GM19467 (cell line): ENCODE results near the gene DNHD1.

Experiments
- ATAC-seq: cut with Tn5 transposase; IDR thresholded peaks from one replicate; pipeline ENCODE4 v1.9.1; 2021; ENCODE audit warnings: mild to moderate bottlenecking, moderate library complexity; ENCODE audit not compliant: unreplicated experiment

Gene DNHD1

GRCh38 chr11:6530848-6531247, 33.8 kb downstream of the DNHD1 start:
- ATAC-seq: no peak

DNA sequence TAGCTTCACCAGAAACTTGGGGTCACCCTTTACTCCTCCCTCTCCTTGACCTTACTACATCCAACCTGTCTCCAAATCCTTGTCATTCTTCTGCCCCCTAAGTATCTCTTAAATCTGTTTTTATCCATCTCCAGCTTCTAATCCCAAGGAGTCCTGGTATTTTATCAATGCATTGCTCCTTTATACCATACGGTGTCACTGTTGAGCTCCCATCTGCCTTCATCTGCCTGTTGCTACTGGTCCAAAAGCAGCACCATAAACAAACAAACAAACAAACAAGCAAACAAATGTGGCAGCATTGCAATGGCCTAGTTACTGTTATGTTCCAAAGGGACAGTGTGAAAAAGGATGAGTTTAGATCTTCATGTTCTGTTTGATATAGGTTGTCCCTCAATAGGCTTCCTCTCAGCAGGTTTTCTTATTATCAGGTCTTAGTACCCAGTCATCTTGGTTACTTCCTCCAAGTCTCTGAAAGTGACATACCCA, 34.2 kb downstream of the DNHD1 start:
- no peak for ATAC-seq

DNA sequence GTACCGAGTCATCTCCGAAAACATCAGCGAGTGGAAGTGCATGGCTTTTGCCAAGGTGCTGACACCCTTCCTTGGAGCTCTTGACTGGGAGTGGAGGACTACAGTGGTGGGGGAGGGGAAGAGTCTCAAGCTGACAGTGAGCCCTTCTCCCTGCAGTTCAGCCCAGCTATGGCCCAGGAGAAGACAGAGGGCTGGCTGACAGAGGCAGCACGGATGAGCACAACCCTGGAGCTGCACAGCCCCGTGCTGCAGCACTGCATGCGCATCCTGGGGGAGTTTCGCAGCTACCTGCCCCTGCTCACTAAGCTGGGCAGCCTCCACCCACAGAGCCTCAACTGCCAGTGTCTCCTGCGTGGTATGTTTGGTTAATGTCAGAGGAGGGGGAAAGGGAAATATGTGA, 41.4 kb downstream of the DNHD1 start:
- no peak for ATAC-seq

- ATAC-seq: no peak
Measured at GRCh38 chr11:6538945-6539344, 41.9 kb downstream of the DNHD1 start.

- ATAC-seq: no peak
Measured at GRCh38 chr11:6539748-6540268, 42.7 kb downstream of the DNHD1 start.

DNA sequence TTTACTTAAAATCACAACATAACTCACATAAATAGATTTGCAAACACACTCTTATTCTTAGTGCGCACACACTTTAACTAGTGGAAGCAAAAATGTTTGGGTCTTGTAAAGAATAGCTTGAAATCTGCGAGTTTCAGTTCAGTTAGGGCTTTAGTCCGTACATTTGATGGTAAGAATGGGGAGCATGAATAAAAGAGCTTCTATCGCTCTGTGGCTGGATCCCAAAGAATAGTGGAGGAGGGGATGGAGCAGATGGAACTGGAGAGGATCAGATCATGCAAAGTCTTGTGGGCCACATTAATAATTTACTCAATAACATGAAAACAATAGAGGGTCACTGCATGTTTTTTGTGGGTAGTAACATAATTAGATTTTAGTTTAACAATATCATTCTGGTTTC, 44.3 kb downstream of the DNHD1 start:
- ATAC-seq: no peak

- ATAC-seq: no peak
Measured at GRCh38 chr11:6542727-6543126, 45.6 kb downstream of the DNHD1 start.

DNA sequence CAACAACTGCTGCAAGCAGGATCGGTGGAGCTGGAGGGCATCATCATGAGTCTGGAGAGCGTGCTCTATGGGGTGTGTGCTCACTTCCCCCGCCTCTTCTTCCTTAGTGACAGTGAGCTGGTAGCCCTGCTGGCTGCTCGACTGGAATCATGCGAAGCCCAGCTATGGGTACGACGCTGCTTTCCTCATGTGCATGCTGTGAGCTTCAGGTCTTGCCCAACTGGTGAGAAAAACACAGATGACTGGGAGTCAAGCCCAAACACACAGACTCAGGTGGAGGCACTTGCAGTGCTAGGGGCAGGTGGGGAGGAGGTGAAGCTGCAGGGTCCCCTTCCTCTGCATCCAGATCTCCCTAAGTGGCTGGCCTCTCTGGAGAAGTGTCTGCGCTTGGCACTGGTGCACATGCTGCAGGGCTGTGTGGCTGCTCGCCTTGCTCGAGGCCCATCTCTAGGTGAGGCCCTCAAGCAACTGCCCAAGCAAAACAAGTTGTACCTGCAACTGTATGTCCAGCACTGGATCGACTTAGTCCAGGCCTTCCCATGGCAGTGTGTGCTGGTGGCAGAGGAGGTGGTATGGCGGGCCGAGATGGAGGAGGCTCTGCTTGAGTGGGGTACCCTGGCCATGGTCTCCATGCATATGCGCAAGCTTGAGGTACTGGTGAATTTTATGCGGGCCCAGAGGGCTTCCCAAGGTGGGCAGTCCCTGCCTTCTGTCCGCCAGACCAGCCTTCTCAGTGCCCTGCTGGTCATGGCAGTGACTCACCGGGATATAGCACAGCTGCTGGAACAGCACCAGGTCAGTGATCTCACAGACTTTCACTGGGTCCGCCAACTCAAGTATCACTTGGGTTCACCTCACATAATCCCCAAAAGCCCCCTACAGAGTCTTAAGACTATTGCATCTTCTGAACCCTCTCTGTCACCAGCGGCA, 48.1 kb downstream of the DNHD1 start:
- no peak for ATAC-seq

GRCh38 chr11:6545917-6546605, 49.0 kb downstream of the DNHD1 start:
- ATAC-seq: no peak

DNA sequence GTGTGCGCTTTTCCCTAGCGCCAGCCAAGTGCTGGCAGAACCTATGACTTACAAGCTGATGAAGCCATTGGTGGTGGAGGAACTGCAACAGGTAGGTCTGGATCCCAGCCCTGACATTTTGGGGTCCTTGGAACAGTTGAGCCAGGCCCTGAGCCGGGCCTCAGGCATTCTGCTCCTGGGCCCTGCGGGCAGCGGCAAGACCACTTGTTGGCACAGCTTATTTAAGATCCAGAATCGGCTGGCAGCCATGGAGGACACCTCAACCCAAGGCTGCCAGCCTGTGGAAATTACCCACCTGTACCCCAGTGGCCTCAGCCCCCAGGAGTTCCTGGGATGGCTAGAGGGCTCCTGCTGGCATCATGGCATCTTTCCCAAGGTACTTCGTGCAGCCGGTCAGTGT, 49.7 kb downstream of the DNHD1 start:
- no peak for ATAC-seq

- ATAC-seq: no peak
Measured at GRCh38 chr11:6547177-6547576, 50.1 kb downstream of the DNHD1 start.

GRCh38 chr11:6548121-6548520, 51.0 kb downstream of the DNHD1 start:
- no peak for ATAC-seq

GRCh38 chr11:6548641-6549040, 51.6 kb downstream of the DNHD1 start:
- ATAC-seq: no peak

DNA sequence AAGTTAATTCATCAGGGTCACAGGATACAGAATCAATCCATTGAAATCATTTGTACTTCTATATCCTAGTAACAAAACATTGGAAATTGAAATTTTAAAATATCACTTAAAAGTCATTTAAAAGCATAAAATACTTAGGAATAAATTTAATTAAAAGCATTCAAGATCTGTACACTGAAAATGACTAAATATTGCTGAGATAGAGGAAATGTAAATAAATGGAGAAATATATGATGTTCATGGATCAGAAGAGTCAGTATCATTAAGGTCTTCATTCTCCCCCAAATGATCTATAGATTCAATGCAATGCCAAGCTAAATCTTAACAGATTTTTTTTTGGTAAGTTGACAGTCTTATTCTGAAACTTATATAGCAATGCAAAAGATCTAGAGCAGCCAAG, 56.6 kb downstream of the DNHD1 start:
- ATAC-seq: no peak

DNA sequence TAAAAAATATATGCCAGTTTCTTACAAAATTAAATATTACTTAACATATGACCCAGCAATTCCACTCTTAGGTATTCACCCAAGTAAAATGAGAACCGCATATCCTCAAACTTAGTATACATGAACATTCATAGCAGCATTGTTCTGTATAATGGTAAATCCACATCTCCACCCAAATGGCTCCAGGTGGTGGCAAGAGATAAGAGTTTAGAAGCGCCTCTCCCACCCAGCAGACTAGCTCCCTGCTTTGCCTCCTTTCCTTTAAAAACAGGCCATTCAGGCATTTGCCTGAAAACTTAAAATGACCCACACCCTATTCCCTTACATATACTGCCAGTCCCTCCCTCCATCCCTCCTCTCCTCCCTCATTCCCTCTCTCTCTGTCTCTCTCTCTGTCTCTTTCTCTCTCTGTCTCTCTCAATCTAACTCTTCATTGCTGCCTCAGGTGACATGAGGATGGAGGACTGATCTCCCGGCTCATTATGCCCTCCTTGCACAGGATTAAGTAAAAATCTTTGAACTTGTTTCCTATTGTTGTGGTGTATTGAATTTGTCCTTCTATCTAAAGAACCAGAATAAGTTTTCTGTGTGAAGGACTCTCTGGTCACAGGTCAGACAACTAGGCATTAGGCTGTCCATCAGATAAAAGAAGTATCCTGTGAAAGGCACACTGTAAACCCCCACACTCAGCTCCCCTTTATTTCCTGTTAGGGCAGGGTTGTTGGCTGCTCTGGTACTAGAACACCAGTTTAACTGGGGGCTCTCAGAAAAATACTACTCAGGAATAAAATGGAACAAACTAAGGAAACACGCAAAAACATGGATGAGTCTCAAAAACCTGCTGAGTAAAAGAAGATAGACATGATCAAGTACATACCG, 58.0 kb downstream of the DNHD1 start:
- ATAC-seq: no peak

- ATAC-seq: no peak
Measured at GRCh38 chr11:6556139-6556949, 59.3 kb downstream of the DNHD1 start.

- no peak for ATAC-seq
Measured at GRCh38 chr11:6557063-6557462, 60.0 kb downstream of the DNHD1 start.

GRCh38 chr11:6557761-6558674, 60.9 kb downstream of the DNHD1 start:
- ATAC-seq: no peak

DNA sequence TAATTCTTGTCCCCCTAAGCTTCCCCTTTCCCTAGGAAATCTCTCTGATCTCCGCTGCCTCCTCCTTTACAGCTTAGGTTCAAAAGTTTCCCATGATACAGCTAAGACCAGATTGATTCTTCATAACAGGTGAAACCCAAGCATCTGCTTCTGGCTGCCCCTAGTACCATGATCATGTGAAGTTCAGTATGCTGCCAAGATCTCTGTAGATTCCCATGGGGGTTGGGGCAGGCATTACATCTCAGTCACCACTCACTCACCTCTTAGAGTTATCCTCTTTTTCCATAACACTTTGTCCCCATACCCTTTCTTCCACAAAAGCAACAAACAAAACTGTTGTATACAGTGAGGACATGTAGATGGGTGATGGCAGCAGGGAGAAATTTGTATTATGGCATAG, 62.3 kb downstream of the DNHD1 start:
- ATAC-seq: no peak
